MM.1S (cell line): Measurements from ENCODE around the gene ZNF136.

Experiments
- DNase-seq: peaks from one replicate; pipeline ENCODE4 v3.0.0-alpha.2; 2015
- H2AFZ ChIP-seq: fragments of 300-600 bp; sonication (generic); 2 replicates; pipeline ENCODE4 v1.6.0; 2016; ENCODE audit warnings: antibody characterized with exemption, low read length
- H3F3A ChIP-seq: fragments of 300-600 bp; sonication (generic); 2 replicates; pipeline ENCODE4 v1.6.1; 2016; ENCODE audit warnings: mild to moderate bottlenecking, antibody characterized with exemption, low read length, moderate library complexity, mixed read lengths; ENCODE audit not compliant: insufficient read depth
- H3K27ac ChIP-seq: fragments of 300-600 bp; sonication (generic); 2 replicates; pipeline ENCODE4 v1.5.1; 2016; ENCODE audit warnings: mild to moderate bottlenecking, low read length
- H3K27me3 ChIP-seq: fragments of 300-600 bp; sonication (generic); replicated peaks from 2 replicates; pipeline ENCODE4 v1.6.0; 2016; ENCODE audit warnings: low read length; ENCODE audit not compliant: insufficient read depth
- H3K36me3 ChIP-seq: fragments of 300-600 bp; sonication (generic); replicated peaks from 2 replicates; pipeline ENCODE4 v1.6.1; 2016; ENCODE audit warnings: mild to moderate bottlenecking, low read length, mixed read lengths; ENCODE audit not compliant: insufficient read depth
- H3K4me1 ChIP-seq: fragments of 300-600 bp; sonication (generic); 2 replicates; pipeline ENCODE4 v1.6.1; 2016; ENCODE audit warnings: low read length, mixed read lengths
- H3K4me2 ChIP-seq: fragments of 300-600 bp; sonication (generic); 2 replicates; pipeline ENCODE4 v1.6.0; 2016; ENCODE audit warnings: low read depth, low read length
- H3K4me3 ChIP-seq: fragments of 300-600 bp; sonication (generic); 2 replicates; pipeline ENCODE4 v1.5.1; 2016; ENCODE audit warnings: low read length, mixed read lengths
- H3K79me2 ChIP-seq: fragments of 300-600 bp; sonication (generic); 2 replicates; pipeline ENCODE4 v1.6.1; 2016; ENCODE audit warnings: mixed run types, low read length, mixed read lengths
- H3K9ac ChIP-seq: fragments of 300-600 bp; sonication (generic); 2 replicates; pipeline ENCODE4 v1.6.1; 2016; ENCODE audit warnings: low read length, mixed read lengths
- H3K9me2 ChIP-seq: fragments of 300-600 bp; sonication (generic); replicated peaks from 2 replicates; pipeline ENCODE4 v1.6.1; 2016; ENCODE audit warnings: mild to moderate bottlenecking, low read length, mixed read lengths; ENCODE audit not compliant: insufficient read depth
- H3K9me3 ChIP-seq: fragments of 300-600 bp; sonication (generic); replicated peaks from 2 replicates; pipeline ENCODE4 v1.6.1; 2016; ENCODE audit warnings: mild to moderate bottlenecking, low read length, mixed read lengths; ENCODE audit not compliant: insufficient read depth
- H4K20me1 ChIP-seq: fragments of 300-600 bp; sonication (generic); 2 replicates; pipeline ENCODE4 v1.6.1; 2016; ENCODE audit warnings: mild to moderate bottlenecking, low read length, moderate library complexity, mixed read lengths; ENCODE audit not compliant: insufficient read depth
- CTCF ChIP-seq: fragments of 300-600 bp; sonication (generic); IDR thresholded peaks from 2 replicates; pipeline ENCODE4 v1.5.1; 2016; ENCODE audit warnings: antibody characterized with exemption, low read length, mixed read lengths
- EZH2 ChIP-seq: fragments of 300-600 bp; sonication (generic); optimal IDR thresholded peaks from 2 replicates; pipeline ENCODE3; 2017; ENCODE audit warnings: low read depth, mild to moderate bottlenecking, antibody characterized with exemption, low read length, mixed read lengths
- EZH2phosphoT487 ChIP-seq: fragments of 300-600 bp; sonication (generic); IDR thresholded peaks from 2 replicates; pipeline ENCODE4 v1.6.1; 2018; ENCODE audit warnings: antibody characterized with exemption, low read length

ZNF136 gene

GRCh38 chr19:12208221-12208620, 45.3 kb downstream of the ZNF136 start:
- Histone ChIP-seq H2AFZ (no peak overlapping the region), H3K4me1 (no peaks in the 10 kb centered on the region), H3K9me3 (no peaks in the 10 kb centered on the region), H3K4me3 (no peak overlapping the region), H3K4me2 (no peak overlapping the region), H3K27me3 (no peaks in the 10 kb centered on the region), H3K36me3 (no peaks in the 10 kb centered on the region; the same call in 1 of the 2 replicates), H3K9me2 (no peaks in the 10 kb centered on the region), H4K20me1 (no peaks in the 10 kb centered on the region), H3K27ac (no peak overlapping the region), H3K9ac (no peak overlapping the region), H3F3A (no peaks in the 10 kb centered on the region), H3K79me2 (no peaks in the 10 kb centered on the region)
- TF ChIP-seq EZH2phosphoT487 (no peak), EZH2 (no peak), CTCF (no peak)
- DNase-seq, result no peak

GRCh38 chr19:12217332-12217731, 54.4 kb downstream of the ZNF136 start:
- Histone ChIP-seq H3K9ac (no peak overlapping the region), H2AFZ (no peak overlapping the region), H3K27ac (no peak overlapping the region), H3K9me2 (no peaks in the 10 kb centered on the region), H3K4me3 (no peak overlapping the region), H3K4me2 (no peak overlapping the region), H3K27me3 (no peaks in the 10 kb centered on the region), H3K79me2 (no peaks in the 10 kb centered on the region), H3K9me3 (no peaks in the 10 kb centered on the region), H4K20me1 (no peaks in the 10 kb centered on the region), H3K4me1 (no peaks in the 10 kb centered on the region), H3F3A (no peaks in the 10 kb centered on the region), H3K36me3 (no peaks in the 10 kb centered on the region)
- no peak for DNase-seq
- TF ChIP-seq CTCF (no peak), EZH2 (no peak), EZH2phosphoT487 (no peak)

- Histone ChIP-seq H3K9me3 (no peaks in the 10 kb centered on the region), H3K4me3 (no peak overlapping the region), H3F3A (no peaks in the 10 kb centered on the region), H3K9me2 (no peaks in the 10 kb centered on the region), H3K36me3 (no peaks in the 10 kb centered on the region), H3K4me2 (no peak overlapping the region), H3K27ac (no peak overlapping the region), H2AFZ (no peak overlapping the region), H3K79me2 (no peaks in the 10 kb centered on the region), H3K9ac (no peak overlapping the region), H3K27me3 (no peaks in the 10 kb centered on the region), H3K4me1 (no peaks in the 10 kb centered on the region), H4K20me1 (no peaks in the 10 kb centered on the region)
- TF ChIP-seq CTCF (no peak), EZH2 (no peak), EZH2phosphoT487 (no peak)
- no peak for DNase-seq
Observed at GRCh38 chr19:12222980-12223630, 60.2 kb downstream of the ZNF136 start.
